H54 (cell line): ENCODE measurements around the gene PECR.
A peak's percentile ranks its signal among the peaks of the same experiment; 100 is the strongest.
"Not testable (repeated sequence)": the region's sequence is repeated elsewhere in the genome, so short reads cannot be mapped to it uniquely, and the experiment has no call there.

Experiments
- DNase-seq: peaks from one replicate; pipeline ENCODE4 v3.0.0; 2011; ENCODE audit warnings: low spot score, mixed read lengths; ENCODE audit not compliant: insufficient read length
- FAIRE-seq: peaks from 3 replicates; lab custom pipeline; 2011; peaks lifted over from hg19 to GRCh38; lab: Jason Lieb, UNC
- POLR2A ChIP-seq: IDR thresholded peaks from 2 replicates; pipeline ENCODE4 v1.6.1; 2011; ENCODE audit warnings: low read depth, mild to moderate bottlenecking, low read length

Gene PECR

GRCh38 chr2:216086207-216086893, 4.7 kb upstream of the PECR start:
- DNase-seq (no peak), FAIRE-seq (no peak)
- no peak for TF ChIP-seq POLR2A

- DNase-seq = no peak
- no peak for FAIRE-seq
- no peak for TF ChIP-seq POLR2A
Observed at GRCh38 chr2:216084547-216084946, 2.9 kb upstream of the PECR start.

GRCh38 chr2:216083464-216084281, 2.1 kb upstream of the PECR start:
- no peak for TF ChIP-seq POLR2A
- FAIRE-seq (no peak), DNase-seq (no peak)

GRCh38 chr2:216082805-216083204, 1.2 kb upstream of the PECR start:
- FAIRE-seq (no peak), DNase-seq (no peak)
- no peak for TF ChIP-seq POLR2A

GRCh38 chr2:216082117-216082711, 605 bp upstream of the PECR start:
- DNase-seq (no peak), FAIRE-seq (no peak)
- no peak for TF ChIP-seq POLR2A

GRCh38 chr2:216081012-216081411, 597 bp downstream of the PECR start:
- FAIRE-seq (no peak), DNase-seq (no peak)
- no peak for TF ChIP-seq POLR2A

- not testable (repeated sequence) for DNase-seq, FAIRE-seq
Observed at GRCh38 chr2:216080048-216080447, 1.6 kb downstream of the PECR start.

- no peak for TF ChIP-seq POLR2A
- DNase-seq (no peak), FAIRE-seq (no peak)
Observed at GRCh38 chr2:216078776-216079175, 2.8 kb downstream of the PECR start.

GRCh38 chr2:216075510-216076485, 5.8 kb downstream of the PECR start:
- no peak for TF ChIP-seq POLR2A
- DNase-seq = no peak
- no peak for FAIRE-seq

- FAIRE-seq (peak; percentile 89), DNase-seq (no peak)
- TF ChIP-seq POLR2A = no peak
Observed at GRCh38 chr2:216074794-216075193, 6.8 kb downstream of the PECR start.

GRCh38 chr2:216074380-216074779, 7.2 kb downstream of the PECR start:
- FAIRE-seq = no peak
- no peak for TF ChIP-seq POLR2A
- DNase-seq = no peak

GRCh38 chr2:216073773-216074172, 7.8 kb downstream of the PECR start:
- no peak for FAIRE-seq

GRCh38 chr2:216072473-216072872, 9.1 kb downstream of the PECR start:
- no peak for TF ChIP-seq POLR2A
- no peak for FAIRE-seq
- DNase-seq = no peak

More at GRCh38 chr2:216073773-216074172, 7.8 kb downstream of the PECR start:
- no peak for DNase-seq
- no peak for TF ChIP-seq POLR2A
